Astrocyte of the cerebellum (primary cell): ENCODE measurements around the gene CETN1.

Experiments
- DNase-seq: peaks from one replicate; pipeline ENCODE4 v3.0.0-alpha.2; 2011; ENCODE audit warnings: low read depth
- H3K4me3 ChIP-seq: 2 replicates; pipeline ENCODE4 v1.5.1; 2011; ENCODE audit warnings: mild to moderate bottlenecking, low read depth, low read length, moderate library complexity
- CTCF ChIP-seq: IDR thresholded peaks from 2 replicates; pipeline ENCODE4 v1.5.1; 2012; ENCODE audit warnings: low read length, low read depth, moderate library complexity, mild to moderate bottlenecking; ENCODE audit errors: missing control alignments
- in situ Hi-C: cut with HindIII; loops from 2 replicates; pipeline ENCODE4 v1.10.0; 2017; ENCODE audit warnings: low sequenced_read_pairs

Gene CETN1

DNA sequence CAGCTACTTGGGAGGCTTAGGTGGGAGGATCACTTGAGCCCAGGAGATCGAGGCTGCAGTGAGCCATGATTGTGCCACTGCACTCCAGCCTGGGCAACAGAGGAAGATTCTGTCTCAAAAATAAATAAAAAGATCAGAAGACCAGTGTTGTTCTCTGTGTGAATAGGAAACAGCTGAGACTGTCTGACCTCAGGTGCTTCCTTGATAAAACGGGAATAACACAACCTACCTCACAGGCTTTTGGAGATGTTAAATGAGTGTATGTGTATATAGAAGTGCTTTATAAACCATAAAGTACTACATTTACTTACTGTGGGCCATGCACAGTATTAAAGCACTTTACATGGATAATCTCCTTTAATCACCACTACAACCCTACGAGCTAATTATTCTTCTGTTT lies 9.9 kb upstream of the CETN1 start:
- in situ Hi-C loops: no loop called here

GRCh38 chr18:570697-571096 lies 9.5 kb upstream of the CETN1 start:
- no peak for DNase-seq
- in situ Hi-C loops: no loop called here
- TF ChIP-seq CTCF: no peak

More for the DNA sequence above, 9.9 kb upstream of the CETN1 start:
- H3K4me3 ChIP-seq: no peak overlapping the region
- no peak for DNase-seq
- TF ChIP-seq CTCF: no peak

GRCh38 chr18:572091-572830 lies 7.9 kb upstream of the CETN1 start:
- in situ Hi-C loops: no loop called here
- H3K4me3 ChIP-seq: no peak overlapping the region
- no peak for TF ChIP-seq CTCF
- no peak for DNase-seq

More at GRCh38 chr18:570697-571096, 9.5 kb upstream of the CETN1 start:
- no peak overlapping the region for H3K4me3 ChIP-seq

DNA sequence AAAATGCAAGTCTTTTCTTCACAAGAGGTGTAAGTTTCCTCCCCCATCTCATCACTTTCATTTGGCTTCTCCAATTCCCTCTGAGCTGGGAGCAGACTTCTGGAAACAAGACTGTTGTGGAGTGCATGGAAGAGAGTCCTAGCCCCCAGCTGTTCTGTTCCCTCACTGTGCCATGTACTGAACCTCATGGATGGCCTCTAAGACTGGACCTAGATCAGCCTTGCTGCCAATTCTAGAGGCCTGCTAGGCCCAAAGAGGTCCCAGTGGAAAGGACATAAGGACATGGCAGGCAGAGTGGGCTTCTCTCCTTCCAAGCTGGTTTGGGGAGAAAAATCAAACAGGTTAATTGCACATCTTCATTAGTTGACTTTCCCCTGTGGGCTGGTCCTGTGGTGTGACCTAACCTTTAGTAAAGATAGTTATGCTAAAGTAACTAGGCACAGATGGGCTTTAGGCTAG lies 7.3 kb upstream of the CETN1 start:
- H3K4me3 ChIP-seq: no peak overlapping the region
- in situ Hi-C loops: no loop called here
- TF ChIP-seq CTCF: no peak
- no peak for DNase-seq

GRCh38 chr18:573385-573784 lies 6.8 kb upstream of the CETN1 start:
- TF ChIP-seq CTCF: no peak
- in situ Hi-C loops: no loop called here
- DNase-seq: no peak
- H3K4me3 ChIP-seq: no peak overlapping the region

- TF ChIP-seq CTCF: no peak
- in situ Hi-C loops: no loop called here
- no peak overlapping the region for H3K4me3 ChIP-seq
- no peak for DNase-seq
These were observed 5.9 kb upstream of the CETN1 start for GRCh38 chr18:574149-574860.
